ENCODE measurements around the gene MRPL27.

Gene MRPL27

GRCh38 chr17:50360486-50361115 is 12.4 kb downstream of the MRPL27 start:
- peak; percentile 18 for DNase-seq (ENCODE audit: low spot score)

- no peak for DNase-seq (ENCODE audit: low spot score)
Observed at GRCh38 chr17:50359998-50360461, 13.0 kb downstream of the MRPL27 start.

DNA sequence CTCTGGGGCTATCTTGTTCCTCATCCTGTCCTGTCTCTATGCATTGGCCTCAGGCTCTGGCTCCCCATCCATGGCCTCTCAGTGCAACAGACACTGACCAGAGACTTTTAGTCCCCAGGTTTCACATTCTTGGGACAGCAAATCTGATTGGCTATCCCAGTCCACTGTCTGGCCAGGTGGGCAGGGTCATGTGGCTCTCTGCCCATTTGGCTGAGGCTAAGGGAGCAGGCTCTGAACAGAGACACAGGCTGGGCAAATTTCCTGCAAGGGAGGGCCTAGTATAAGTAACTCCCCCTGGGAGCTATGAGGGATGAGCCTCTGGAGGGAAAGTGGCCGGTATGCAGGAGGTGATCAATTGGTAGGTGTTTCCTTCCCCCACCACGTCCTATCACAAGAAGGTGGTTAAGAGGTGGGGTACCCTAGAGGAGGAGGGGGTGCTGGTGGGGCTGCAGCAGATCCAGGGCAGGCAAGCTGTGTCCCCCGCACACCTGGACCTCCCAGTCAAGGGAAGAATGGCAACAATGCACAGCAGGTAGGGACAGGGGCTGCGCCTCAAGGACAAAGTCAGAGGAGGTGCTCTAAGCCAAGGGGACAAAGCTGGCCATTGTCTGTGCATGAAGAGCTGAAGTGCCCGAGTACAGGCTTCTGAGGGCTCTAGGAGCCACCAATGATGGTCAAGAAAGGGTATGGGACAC is 13.8 kb downstream of the MRPL27 start:
- DNase-seq (ENCODE audit: low spot score), result no peak

GRCh38 chr17:50358177-50358576 is 14.8 kb downstream of the MRPL27 start:
- no peak for DNase-seq (ENCODE audit: low spot score)

DNA sequence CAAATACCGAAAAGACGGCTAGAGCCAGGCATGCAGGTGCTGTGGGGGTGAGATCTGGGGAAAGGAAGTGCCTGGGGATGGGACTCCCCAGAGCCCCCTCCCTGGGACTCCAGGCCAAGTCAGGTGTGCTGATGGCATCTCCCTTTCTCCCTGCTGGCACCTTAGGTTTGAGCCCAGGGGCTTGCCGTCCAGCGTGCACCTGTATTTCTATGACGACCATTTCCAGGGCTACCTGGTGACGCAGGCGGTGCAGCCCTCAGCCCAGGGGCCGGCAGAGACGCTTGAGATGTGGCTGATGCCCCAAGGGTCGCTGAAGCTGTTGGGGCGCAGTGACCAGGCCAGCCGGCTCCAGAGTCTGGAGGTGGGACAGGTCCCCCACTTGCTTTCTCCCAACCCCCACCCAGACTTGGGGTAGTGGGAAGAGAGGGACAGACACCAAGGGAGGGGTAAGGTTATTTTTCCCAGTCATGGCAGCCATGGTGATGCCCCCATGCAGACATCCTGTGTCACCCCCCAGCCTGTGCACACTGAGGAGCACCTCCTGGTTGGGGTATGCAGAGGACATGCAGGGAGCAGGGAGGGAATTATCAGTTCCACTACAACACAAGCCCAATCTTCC is 16.0 kb downstream of the MRPL27 start:
- DNase-seq (ENCODE audit: low spot score), result no peak

DNA sequence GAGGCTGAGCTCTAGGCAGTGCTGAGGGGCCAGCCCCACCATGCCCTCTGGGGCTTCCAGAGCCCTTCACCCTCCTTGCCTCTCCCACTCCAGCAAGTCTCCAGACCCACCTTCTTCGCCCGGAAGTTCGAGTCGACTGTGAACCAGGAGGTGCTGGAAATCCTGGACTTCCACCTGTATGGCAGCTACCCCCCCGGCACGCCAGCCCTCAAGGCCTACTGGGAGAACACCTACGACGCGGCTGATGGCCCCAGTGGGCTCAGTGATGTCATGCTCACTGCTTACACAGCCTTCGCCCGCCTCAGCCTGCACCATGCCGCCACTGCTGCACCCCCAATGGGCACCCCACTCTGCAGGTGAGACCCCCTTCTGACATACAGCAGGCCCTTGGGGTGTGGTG is 16.6 kb downstream of the MRPL27 start:
- no peak for DNase-seq (ENCODE audit: low spot score)

GRCh38 chr17:50355701-50356341 is 17.2 kb downstream of the MRPL27 start:
- DNase-seq (ENCODE audit: low spot score), result no peak

DNA sequence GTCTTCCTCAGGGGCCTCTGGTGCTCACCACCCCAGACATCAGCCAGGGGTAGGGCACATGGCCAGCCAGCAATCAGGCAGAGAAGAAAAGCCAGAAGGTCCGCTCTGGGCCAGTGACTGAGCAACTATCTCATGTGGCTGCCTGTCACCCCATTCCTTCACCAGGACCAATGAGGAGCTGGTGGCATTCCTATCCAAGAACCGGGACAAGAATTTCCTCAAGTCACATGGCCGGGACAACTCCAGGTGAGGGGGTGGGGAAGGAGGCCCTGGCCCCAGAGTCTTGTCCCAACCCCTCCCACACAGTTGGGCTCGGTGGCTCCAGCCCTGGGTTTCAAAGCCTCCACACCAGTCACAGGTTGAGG is 17.7 kb downstream of the MRPL27 start:
- no peak for DNase-seq (ENCODE audit: low spot score)

GRCh38 chr17:50354776-50355175 is 18.2 kb downstream of the MRPL27 start:
- no peak for DNase-seq (ENCODE audit: low spot score)

DNA sequence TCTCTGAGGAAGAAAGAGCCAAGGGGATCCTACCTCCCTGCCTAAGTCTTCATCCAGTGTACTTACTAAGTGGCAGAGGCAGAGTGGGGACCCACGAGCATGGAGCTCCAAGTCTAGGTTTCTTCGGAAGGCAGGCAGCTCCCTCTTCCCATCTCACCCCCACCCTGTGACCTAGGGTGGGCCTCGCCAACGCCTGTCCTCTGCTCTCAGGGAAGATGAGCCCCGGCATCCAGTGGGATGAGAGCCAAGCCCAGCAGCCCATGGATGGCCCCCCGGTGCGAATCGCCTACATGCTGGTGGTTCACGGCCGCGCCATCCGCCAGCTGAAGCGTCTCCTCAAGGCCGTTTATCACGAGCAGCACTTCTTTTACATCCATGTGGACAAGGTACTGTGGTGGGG is 18.8 kb downstream of the MRPL27 start:
- no peak for DNase-seq (ENCODE audit: low spot score)

DNA sequence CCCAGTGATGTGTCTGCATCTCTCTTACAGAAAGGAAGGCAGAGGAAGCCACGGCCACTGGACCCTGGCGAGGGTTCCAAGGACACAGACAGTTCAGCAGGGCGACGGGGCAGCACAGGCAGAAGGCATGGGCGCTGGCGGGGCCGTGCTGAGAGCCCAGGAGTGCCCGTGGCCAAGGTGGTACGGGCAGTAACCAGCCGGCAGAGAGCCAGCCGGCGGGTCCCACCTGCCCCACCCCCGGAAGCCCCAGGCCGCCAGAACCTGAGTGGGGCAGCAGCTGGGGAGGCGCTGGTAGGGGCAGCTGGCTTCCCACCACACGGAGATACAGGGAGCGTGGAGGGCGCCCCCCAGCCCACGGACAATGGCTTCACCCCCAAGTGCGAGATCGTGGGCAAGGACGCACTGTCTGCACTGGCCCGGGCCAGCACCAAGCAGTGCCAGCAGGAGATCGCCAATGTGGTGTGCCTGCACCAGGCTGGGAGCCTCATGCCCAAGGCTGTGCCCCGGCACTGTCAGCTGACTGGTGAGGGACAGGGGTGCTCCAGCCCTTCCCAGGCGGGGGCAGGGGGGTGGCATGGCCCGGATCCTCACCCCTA is 19.3 kb downstream of the MRPL27 start:
- DNase-seq (ENCODE audit: low spot score), result no peak

DNA sequence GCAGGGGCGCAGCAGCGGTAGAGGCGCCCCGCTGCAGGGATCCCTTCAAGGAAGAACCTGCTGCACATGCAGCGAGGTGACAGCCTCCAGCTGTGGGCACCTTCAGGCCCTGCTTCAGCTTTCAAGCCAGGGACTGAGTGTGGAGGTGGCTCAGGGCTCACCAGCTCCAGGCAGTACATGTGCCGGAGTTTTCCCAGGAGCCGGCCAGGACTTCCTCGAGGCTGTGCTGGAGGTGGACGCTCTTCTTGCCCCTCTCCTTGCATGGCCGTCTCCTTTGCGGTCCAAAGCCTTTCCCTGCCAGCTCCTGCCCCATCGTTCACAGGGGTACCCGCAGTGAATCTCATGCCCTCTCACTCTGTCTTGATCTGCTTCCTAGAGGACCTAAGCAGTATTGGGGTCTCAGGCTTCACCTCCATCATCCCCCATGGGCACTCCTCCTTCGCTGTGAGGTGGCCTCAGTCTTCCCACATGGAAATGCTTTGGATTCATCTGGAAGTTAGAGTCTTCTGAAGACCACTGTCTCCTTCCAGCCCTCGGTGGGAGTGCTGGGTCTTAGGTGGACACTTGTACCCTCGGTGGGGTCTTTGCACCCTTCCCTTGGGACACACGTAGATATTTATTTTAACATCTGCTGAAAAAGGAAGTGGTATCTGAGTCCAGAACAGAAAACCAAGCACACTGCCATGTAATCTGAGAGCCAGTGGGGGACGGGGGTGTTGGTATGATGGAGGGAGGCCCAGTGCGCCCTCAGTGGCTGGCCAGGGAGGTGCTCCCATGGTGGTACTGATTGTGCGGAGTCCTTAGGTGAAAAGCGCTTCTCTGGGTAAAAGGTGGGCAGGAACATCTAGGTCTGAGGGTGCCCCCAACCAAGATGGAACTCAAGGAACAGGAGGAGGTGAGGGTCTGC is 20.0 kb downstream of the MRPL27 start:
- no peak for DNase-seq (ENCODE audit: low spot score)

DNA sequence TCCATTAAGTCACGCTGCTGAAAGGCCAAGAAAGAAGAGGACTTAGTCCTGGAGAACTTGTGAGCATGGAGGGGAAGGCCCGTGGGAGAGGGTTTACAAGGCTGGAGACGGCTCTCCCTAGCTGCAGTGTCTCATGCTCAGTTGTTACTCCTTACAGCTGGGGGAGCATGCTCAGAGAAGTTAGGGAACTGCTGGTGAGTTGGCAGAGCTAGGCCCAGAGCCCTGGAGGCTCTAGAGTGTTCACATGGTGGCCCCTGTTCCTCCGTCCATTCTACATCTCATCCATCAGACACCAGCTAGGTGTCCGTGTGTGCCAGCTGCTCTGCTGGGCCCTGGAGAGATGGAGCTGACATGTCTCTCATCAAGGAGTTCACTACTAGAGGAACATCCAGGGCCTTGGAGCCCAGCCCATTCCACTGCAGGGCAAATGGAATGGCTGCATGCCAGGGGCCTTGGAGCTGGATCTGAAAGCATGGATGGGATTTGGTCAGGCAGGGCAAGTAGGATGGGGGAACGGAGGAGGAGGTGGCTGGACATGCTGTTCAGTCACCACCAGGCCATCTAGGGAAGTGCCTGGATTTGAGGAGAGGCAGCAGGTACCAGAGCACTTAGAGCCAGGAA is 20.8 kb downstream of the MRPL27 start:
- no peak for DNase-seq (ENCODE audit: low spot score)

GRCh38 chr17:50350733-50351132 is 22.3 kb downstream of the MRPL27 start:
- DNase-seq (ENCODE audit: low spot score), result no peak

- no peak for DNase-seq (ENCODE audit: low spot score)
Observed at GRCh38 chr17:50349243-50349600, 23.8 kb downstream of the MRPL27 start.

GRCh38 chr17:50348522-50349242 is 24.3 kb downstream of the MRPL27 start:
- DNase-seq (ENCODE audit: low spot score), result no peak

- DNase-seq (ENCODE audit: low spot score), result no peak
Observed at GRCh38 chr17:50347894-50348291, 25.1 kb downstream of the MRPL27 start.

GRCh38 chr17:50347117-50347893 is 25.7 kb downstream of the MRPL27 start:
- no peak for DNase-seq (ENCODE audit: low spot score)

DNA sequence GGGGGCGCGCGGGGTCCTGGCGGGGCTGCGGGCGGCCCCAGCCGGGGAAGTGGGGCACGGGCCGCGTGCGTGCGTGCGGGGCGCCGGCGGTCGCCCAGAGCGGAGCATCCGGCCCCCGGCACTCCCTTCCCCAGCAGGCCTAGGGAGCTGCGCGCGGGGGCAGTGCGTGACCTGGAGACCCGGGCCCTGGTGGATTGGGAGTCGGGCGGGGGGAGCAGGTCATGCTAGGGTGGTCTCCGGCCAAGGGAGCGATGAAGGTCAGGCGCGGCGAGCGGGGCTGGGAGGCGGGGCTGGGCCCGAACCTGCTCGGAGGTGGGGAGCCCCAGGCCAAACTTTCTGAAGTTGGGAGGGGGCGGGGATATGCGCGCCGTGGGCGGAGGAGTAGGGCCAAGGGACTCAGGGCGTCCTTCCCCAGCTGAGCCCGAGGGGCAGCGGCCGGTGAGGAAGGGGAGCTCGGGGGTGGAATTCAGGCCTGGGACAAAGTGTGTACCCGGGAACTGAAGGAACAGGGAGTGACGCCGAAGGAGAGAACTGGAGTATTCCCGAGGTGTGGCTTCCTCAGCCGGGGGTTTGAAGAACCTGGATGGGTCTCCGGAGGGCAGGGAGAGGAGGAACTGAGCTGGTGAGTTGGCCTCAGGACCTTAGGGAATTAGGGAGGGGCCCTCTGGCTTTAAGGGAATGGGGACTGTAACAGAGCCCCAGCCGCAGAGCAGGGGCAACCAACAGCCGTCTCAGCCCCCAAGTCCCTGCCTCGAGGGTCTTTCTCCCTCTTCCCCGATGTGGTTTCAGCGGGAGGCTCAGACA is 26.5 kb downstream of the MRPL27 start:
- no peak for DNase-seq (ENCODE audit: low spot score)

Data from putamen (tissue), 1 donor.